Mucosa of descending colon (tissue), 3 donors: ENCODE results near the gene PRR33. TPM values are rescaled to one million over a fixed set of nuclear protein-coding genes. Genes with fewer than 3 reads are reported as not detected.

ENCODE experiments used
- ATAC-seq: fragments of 200-7000 bp; cut with Tn5 transposase; one replicate; pipeline ENCODE4 v1.9.1; 2020; ENCODE audit warnings: mild to moderate bottlenecking, moderate library complexity
- DNase-seq, 3 donors: peaks; one replicate each; pipeline ENCODE4 v3.0.0-alpha.2; 2020
- H3K36me3 ChIP-seq: fragments of 200-600 bp; one replicate; pipeline ENCODE4 v1.8.0; 2021; ENCODE audit warnings: low read depth, mild to moderate bottlenecking
- H3K4me1 ChIP-seq: fragments of 200-600 bp; one replicate; pipeline ENCODE4 v1.8.0; 2021; ENCODE audit warnings: low read depth, mild to moderate bottlenecking
- H3K4me3 ChIP-seq: fragments of 200-600 bp; one replicate; pipeline ENCODE4 v1.8.0; 2021; ENCODE audit warnings: mild to moderate bottlenecking
- H3K9me3 ChIP-seq: fragments of 200-600 bp; one replicate; pipeline ENCODE4 v1.8.0; 2021; ENCODE audit warnings: mild to moderate bottlenecking
- CTCF ChIP-seq: fragments of 200-600 bp; IDR thresholded peaks from one replicate; pipeline ENCODE4 v1.8.0; 2022; ENCODE audit warnings: antibody characterized with exemption, mild to moderate bottlenecking
- intact Hi-C, 2 donors: fragments of 100-400 bp; cut with DNase I in 1 of 2; cut with micrococcal nuclease in 1 of 2; formaldehyde crosslinking; loops; one replicate each; pipeline versions ENCODE4 v1.11.0 to v1.11.1; 2022; cut with DNase I, micrococcal nuclease
- total RNA-seq, 3 donors: library from RNA; stranded (reverse); fragmentation: NEBNext Ultra II Directional in 2 of 3; extraction: Animal tissue kit (Norgen Biotek cat#: 25700) in 2 of 3; gene quantifications; one replicate each; pipeline versions ENCODE4 v1.2.1 to v1.2.4, GENCODE V29; 2021 to 2023
- donor health status: DM: no; HTN: no; CAD: no; lungs with moderate emphysema.
- donor health status: DM: no; HTN: no; CAD: no.
- donor health status: DM: no; HTN: yes; CAD: no.

Gene PRR33
- total RNA-seq, 3 donors from 2014 or later, result not detected

GRCh38 chr11:1872267-1872985 is 19.3 kb downstream of the PRR33 start:
- no peak for ATAC-seq
- intact Hi-C loops, result no loop called here
- DNase-seq, result peak in 1 of 3 donors; percentile 46
- no peak overlapping the region for H3K4me3 ChIP-seq
- H3K4me1 ChIP-seq, result peaks cover 8% of the 10 kb centered on the region
- H3K9me3 ChIP-seq, result no peaks in the 10 kb centered on the region
- no peaks in the 10 kb centered on the region for H3K36me3 ChIP-seq
- no peak for TF ChIP-seq CTCF

- intact Hi-C loops, result no loop called here
- Histone ChIP-seq H3K36me3 (no peaks in the 10 kb centered on the region), H3K4me1 (peaks cover 7% of the 10 kb centered on the region), H3K4me3 (no peak overlapping the region), H3K9me3 (no peaks in the 10 kb centered on the region)
- DNase-seq (peak in 1 of 3 donors; percentile 45), ATAC-seq (no peak)
- no peak for TF ChIP-seq CTCF
Measured at GRCh38 chr11:1871531-1871930, 20.2 kb downstream of the PRR33 start.

- H3K4me3 ChIP-seq, result no peak overlapping the region
- no peaks in the 10 kb centered on the region for H3K9me3 ChIP-seq
- H3K36me3 ChIP-seq, result no peaks in the 10 kb centered on the region
- peak in 2 of 3 donors; percentile 59 for DNase-seq
- no peak for TF ChIP-seq CTCF
- intact Hi-C loops, result no loop called here
- peak; percentile 53 for ATAC-seq
- peaks cover 4% of the 10 kb centered on the region for H3K4me1 ChIP-seq
Measured at GRCh38 chr11:1870721-1871466, 20.8 kb downstream of the PRR33 start.

- ATAC-seq, result no peak
- no peak overlapping the region for H3K4me3 ChIP-seq
- no peak for TF ChIP-seq CTCF
Measured at GRCh38 chr11:1870326-1870696, 21.4 kb downstream of the PRR33 start.

GRCh38 chr11:1869427-1870325 is 22.0 kb downstream of the PRR33 start:
- no peak for TF ChIP-seq CTCF
- no peak overlapping the region for H3K4me3 ChIP-seq
- intact Hi-C loops, result no loop called here
- no peaks in the 10 kb centered on the region for H3K9me3 ChIP-seq
- H3K4me1 ChIP-seq, result peaks cover 8% of the 10 kb centered on the region
- peak in 2 of 3 donors; percentile 35 to 52 for DNase-seq
- peak; percentile 14 for ATAC-seq
- no peaks in the 10 kb centered on the region for H3K36me3 ChIP-seq

More at GRCh38 chr11:1870326-1870696, 21.4 kb downstream of the PRR33 start:
- H3K9me3 ChIP-seq, result no peaks in the 10 kb centered on the region
- H3K4me1 ChIP-seq, result peaks cover 4% of the 10 kb centered on the region
- H3K36me3 ChIP-seq, result no peaks in the 10 kb centered on the region
- intact Hi-C loops, result no loop called here
- DNase-seq, result peak in 2 of 3 donors; percentile 24 to 46
